OCI-LY1 (cell line): ENCODE measurements around the gene ETV1.

Source experiments
- CTCF ChIP-seq: fragments of 200-600 bp; sonication (generic), shearing (Covaris generic); IDR thresholded peaks from 2 replicates; pipeline ENCODE4 v1.5.1; 2017; ENCODE audit warnings: mild to moderate bottlenecking, antibody characterized with exemption, low read length, moderate library complexity, mixed read lengths
- EZH2 ChIP-seq: fragments of 200-600 bp; sonication (generic), shearing (Covaris generic); IDR thresholded peaks from 2 replicates; pipeline ENCODE4 v1.8.0; 2017; ENCODE audit warnings: borderline replicate concordance, mixed run types, mild to moderate bottlenecking, antibody characterized with exemption, low read length, moderate library complexity, mixed read lengths

DNA sequence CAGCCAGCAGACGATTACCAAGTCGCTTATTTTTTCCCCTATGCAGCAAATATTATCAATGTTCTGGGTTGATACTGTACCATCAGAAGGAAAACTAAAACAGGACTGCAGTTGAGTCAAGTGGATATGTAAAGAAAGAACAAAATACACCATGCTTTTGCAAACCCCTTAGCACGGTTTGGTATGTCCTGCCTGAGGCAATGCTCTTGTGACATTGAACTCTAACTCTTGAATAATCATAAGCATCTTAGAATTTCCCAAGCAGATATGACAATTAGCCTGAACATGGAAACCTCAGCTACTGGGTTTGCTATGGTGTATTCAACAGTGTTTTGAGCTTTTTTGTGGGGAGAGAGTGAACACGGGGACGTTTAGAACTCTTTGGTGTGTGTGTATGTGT is 107.4 kb downstream of the ETV1 start:
- TF ChIP-seq CTCF = no peak
- TF ChIP-seq EZH2 = no peak
